Esophagus squamous epithelium (tissue), 5 donors: Measurements from ENCODE around the gene TAF4B. TPM values are rescaled to one million over a fixed set of nuclear protein-coding genes. Genes with fewer than 3 reads are reported as not detected.
A peak's percentile ranks its signal among the peaks of the same experiment; 100 is the strongest.

Experiments
- DNase-seq: peaks from one replicate; lab custom pipeline; 2025; lab: John Stamatoyannopoulos, UW
- H3K27ac ChIP-seq, 4 donors: fragments of 200-600 bp; sonication (generic); one replicate each; pipeline ENCODE4 v1.5.1; 2016 to 2019; ENCODE audit warnings: mild to moderate bottlenecking in 1 of 4
- H3K27me3 ChIP-seq, 4 donors: fragments of 200-600 bp; sonication (generic); 1 replicate in 3 of 4; 2 replicates in 1 of 4; pipeline versions ENCODE4 v1.5.1 to v1.6.0; 2017 to 2021; ENCODE audit warnings: antibody characterized with exemption in 1 of 4
- H3K36me3 ChIP-seq, 3 donors: fragments of 200-600 bp; sonication (generic); one replicate each; pipeline ENCODE4 v1.5.1; 2016 to 2019
- H3K4me1 ChIP-seq, 3 donors: fragments of 200-600 bp; sonication (generic); one replicate each; pipeline ENCODE4 v1.5.1; 2017 to 2019
- H3K4me3 ChIP-seq, 4 donors: fragments of 200-600 bp; sonication (generic); 1 replicate in 3 of 4; 2 replicates in 1 of 4; pipeline ENCODE4 v1.5.1; 2016 to 2019; ENCODE audit warnings: mild to moderate bottlenecking in 2 of 4, moderate library complexity in 1 of 4
- H3K9me3 ChIP-seq, 3 donors: fragments of 200-600 bp; sonication (generic); one replicate each; pipeline ENCODE4 v1.5.1; 2016 to 2019
- POLR2A ChIP-seq, 4 donors: fragments of 450-650 bp; IDR thresholded peaks; one replicate each; pipeline ENCODE4 v1.6.1; 2017; ENCODE audit warnings: antibody characterized with exemption in 4 of 4, mild to moderate bottlenecking in 4 of 4, moderate library complexity in 3 of 4
- WGBS, 2 donors: methylation state at CpG; one replicate each; pipeline ENCODE4 v1.1.5; 2018; 5-methylcytosine and 5-hydroxymethylcytosine counted together
- intact Hi-C: fragments of 100-400 bp; cut with DNase I; formaldehyde crosslinking; loops from one replicate; pipeline ENCODE4 v1.15.0; 2022
- total RNA-seq, 4 donors: library from RNA; depleted of rRNA; stranded (reverse); fragments of >200 nt; gene quantifications; one replicate each; pipeline ENCODE4 v1.1.0, GENCODE V29; 2016
- TF ChIP-seq, protein P1 (sequence below), 6 experiments: fragments of 450-650 bp in 4 of 6; fragments of 200-600 bp in 2 of 6; sonication (generic) in 2 of 6; IDR thresholded peaks; one replicate each; pipeline ENCODE4 v1.5.1; 2016 to 2019; ENCODE audit warnings: antibody characterized with exemption in 6 of 6, mild to moderate bottlenecking in 4 of 6, moderate library complexity in 4 of 6
- donor health status: DM: yes; HTN: yes; CAD: no.

TAF4B gene
- total RNA-seq, 4 donors from 2014 or later, result 5.9 to 20.2 (median 7.0) TPM

DNA sequence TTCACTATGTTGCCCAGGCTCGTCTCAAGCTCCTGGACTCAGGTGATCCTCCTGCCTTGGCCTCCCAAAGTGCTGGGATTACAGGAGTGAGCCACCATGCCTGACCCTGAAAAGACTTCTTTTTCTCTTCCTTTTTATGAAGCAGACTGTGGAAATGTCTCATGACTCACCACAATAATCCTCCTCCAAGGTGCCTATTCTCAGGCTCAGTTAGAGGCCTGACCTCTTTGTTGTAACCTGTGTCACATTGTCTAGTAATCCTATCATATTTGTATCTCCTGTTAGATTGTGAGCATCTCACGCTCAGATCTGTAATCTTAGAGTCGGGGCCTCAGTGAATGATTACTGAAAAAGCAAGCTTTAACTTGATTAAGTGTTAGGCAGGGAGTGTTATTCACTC lies 18.3 kb upstream of the TAF4B start:
- Histone ChIP-seq H3K4me3 (no peak overlapping the region), H3K4me1 (peaks cover 0 to 5% (median 0%) of the 10 kb centered on the region in 3 donors), H3K36me3 (no peaks in the 10 kb centered on the region), H3K27ac (peak overlapping the region in 1 of 4 donors; percentile 50), H3K9me3 (no peaks in the 10 kb centered on the region), H3K27me3 (no peaks in the 10 kb centered on the region)
- DNase-seq, result no peak
- no peak for TF ChIP-seq POLR2A (IDR thresholded peaks at IDR 0.05)
- TF ChIP-seq, protein P1, sequence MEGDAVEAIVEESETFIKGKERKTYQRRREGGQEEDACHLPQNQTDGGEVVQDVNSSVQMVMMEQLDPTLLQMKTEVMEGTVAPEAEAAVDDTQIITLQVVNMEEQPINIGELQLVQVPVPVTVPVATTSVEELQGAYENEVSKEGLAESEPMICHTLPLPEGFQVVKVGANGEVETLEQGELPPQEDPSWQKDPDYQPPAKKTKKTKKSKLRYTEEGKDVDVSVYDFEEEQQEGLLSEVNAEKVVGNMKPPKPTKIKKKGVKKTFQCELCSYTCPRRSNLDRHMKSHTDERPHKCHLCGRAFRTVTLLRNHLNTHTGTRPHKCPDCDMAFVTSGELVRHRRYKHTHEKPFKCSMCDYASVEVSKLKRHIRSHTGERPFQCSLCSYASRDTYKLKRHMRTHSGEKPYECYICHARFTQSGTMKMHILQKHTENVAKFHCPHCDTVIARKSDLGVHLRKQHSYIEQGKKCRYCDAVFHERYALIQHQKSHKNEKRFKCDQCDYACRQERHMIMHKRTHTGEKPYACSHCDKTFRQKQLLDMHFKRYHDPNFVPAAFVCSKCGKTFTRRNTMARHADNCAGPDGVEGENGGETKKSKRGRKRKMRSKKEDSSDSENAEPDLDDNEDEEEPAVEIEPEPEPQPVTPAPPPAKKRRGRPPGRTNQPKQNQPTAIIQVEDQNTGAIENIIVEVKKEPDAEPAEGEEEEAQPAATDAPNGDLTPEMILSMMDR (IDR thresholded peaks at IDR 0.05), result no peak
- WGBS, 2 donors, result 25 to 60% methylated on average over 3 of the region's 3 CpGs
- intact Hi-C loops, result no loop called here

DNA sequence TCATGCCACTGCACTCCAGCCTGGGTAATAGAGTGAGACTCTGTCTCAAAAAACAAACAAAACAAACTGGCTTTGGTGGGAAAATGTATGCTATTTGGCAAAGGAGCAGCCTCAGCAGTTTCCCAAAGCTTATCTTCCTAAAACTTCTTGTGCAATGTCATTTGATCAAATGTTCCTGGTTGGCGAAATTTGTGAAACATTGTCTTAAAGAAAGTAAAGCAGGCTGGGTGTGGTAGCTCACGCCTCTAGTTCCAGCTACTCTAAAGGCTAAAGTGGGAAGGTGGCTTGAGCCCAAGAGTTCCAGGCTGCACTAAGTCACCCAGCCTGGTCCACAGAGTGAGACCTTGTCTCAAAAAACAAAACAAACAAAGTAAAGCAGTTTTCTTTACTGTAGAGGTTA lies 17.3 kb upstream of the TAF4B start:
- no peaks in the 10 kb centered on the region for H3K36me3 ChIP-seq
- no peak for DNase-seq
- peak overlapping the region in 1 of 4 donors; percentile 50 for H3K27ac ChIP-seq
- H3K4me1 ChIP-seq, result peaks cover 0 to 5% (median 0%) of the 10 kb centered on the region in 3 donors
- no peaks in the 10 kb centered on the region for H3K27me3 ChIP-seq
- intact Hi-C loops, result no loop called here
- WGBS, 2 donors, result 55 to 81% methylated on average over 2 of the region's 2 CpGs
- no peak overlapping the region for H3K4me3 ChIP-seq
- H3K9me3 ChIP-seq, result no peaks in the 10 kb centered on the region
- no peak for TF ChIP-seq POLR2A (IDR thresholded peaks at IDR 0.05)
- TF ChIP-seq, protein P1 (IDR thresholded peaks at IDR 0.05), result no peak

DNA sequence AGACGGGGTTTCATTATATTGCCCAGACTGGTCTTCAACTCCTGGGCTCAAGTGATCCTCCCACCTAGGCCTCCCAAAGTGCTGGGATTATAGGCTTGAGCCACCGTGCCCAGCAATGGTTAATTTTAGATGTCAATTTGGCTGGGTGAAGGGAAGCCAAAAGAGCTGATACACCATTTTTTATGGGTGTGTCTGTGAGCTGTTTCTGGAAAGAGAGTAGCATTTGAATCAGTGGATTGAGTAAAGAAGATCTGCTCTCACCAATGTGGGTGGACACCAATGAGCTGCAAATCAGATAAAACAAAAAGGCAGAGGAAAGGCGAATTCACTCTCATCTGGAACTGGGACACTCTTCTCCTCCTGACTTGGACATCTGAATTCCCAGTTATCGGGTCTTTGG lies 16.1 kb upstream of the TAF4B start:
- peaks cover 0 to 5% (median 0%) of the 10 kb centered on the region in 3 donors for H3K4me1 ChIP-seq
- intact Hi-C loops, result no loop called here
- no peak overlapping the region for H3K27ac ChIP-seq
- DNase-seq, result no peak
- H3K9me3 ChIP-seq, result no peaks in the 10 kb centered on the region
- H3K36me3 ChIP-seq, result no peaks in the 10 kb centered on the region
- H3K27me3 ChIP-seq, result no peaks in the 10 kb centered on the region
- 71 to 91% methylated on average over 3 to 4 of the region's 4 CpGs for WGBS, 2 donors
- H3K4me3 ChIP-seq, result no peak overlapping the region
- TF ChIP-seq, protein P1 (IDR thresholded peaks at IDR 0.05), result no peak
- TF ChIP-seq POLR2A (IDR thresholded peaks at IDR 0.05), result no peak

DNA sequence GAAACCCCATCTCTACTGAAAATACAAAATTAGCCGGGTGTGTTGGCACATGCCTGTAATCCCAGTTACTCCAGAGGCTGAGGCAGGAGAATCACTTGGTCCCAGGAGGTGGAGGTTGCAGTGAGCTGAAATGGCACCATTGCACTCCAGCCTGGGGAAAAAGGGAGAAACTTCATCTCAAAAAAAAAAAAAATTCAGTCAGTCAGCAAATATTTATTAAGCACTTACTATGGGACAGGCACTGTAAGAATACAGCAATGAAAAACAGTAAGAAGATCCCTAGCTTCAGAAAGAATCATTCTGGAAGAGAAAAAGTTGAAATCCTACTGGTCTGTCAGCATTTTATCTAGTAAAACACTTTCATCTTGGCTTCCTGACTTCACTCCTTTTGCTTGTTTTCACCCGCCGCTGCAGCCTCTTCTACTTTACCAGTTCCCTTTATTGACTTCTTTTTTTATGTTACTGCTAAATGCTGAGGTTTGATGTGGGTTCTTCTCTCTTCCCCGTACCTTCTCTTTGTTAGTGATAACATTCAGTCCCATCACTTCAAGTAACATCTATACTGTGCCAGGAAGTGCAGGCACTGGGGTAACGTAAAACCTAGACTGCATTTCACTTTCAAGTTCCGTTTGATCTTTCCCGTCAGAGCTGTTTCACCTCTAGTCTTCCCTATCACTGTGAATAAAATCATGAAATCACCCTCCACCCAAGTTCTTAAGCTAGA lies 10.8 kb upstream of the TAF4B start:
- intact Hi-C loops, result no loop called here
- Histone ChIP-seq H3K4me1 (no peaks in the 10 kb centered on the region), H3K27ac (no peak overlapping the region), H3K4me3 (no peak overlapping the region), H3K27me3 (no peaks in the 10 kb centered on the region), H3K9me3 (no peaks in the 10 kb centered on the region), H3K36me3 (no peaks in the 10 kb centered on the region)
- TF ChIP-seq POLR2A (IDR thresholded peaks at IDR 0.05), result no peak
- TF ChIP-seq, protein P1 (IDR thresholded peaks at IDR 0.05), result no peak
- DNase-seq, result no peak
- 61 to 63% methylated on average over 7 of the region's 7 CpGs for WGBS, 2 donors

DNA sequence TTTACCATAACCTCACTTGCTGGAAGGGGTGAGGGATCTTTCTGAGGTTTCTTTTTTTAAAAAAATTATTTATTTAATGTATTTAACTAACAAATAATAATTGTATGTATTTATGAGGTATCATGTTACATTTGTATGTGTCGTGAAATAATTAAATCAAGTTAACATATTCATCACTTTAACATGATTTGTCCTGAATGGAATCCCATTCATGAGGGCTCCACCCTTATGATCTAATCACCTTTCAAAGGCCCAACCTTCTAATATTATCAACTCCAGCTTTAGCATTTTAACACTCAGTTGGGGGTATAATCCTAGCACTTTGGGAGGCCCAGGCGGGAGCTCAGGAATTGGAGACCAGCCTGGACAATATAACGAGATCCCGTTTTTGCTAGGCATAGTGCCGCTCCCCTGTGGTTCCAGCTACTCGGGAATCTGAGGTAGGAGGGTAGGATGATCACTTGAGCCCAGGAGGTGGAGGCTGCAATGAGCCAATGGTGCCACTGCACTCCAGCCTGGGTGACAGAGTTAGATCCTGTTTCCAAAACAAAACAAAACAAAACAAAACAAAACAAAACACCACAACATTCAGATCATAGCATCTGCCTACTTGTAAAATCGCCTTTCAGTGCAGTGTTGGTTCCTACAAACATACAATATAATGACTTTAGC lies 1.1 kb upstream of the TAF4B start:
- peaks cover 3 to 42% (median 12%) of the 10 kb centered on the region in 3 donors for H3K4me1 ChIP-seq
- H3K9me3 ChIP-seq, result no peaks in the 10 kb centered on the region
- intact Hi-C loops, result no loop called here
- no peaks in the 10 kb centered on the region for H3K36me3 ChIP-seq
- H3K27ac ChIP-seq, result no peak overlapping the region
- WGBS, 2 donors, result 73 to 81% methylated on average over 5 to 7 of the region's 7 CpGs
- H3K4me3 ChIP-seq, result no peak overlapping the region
- TF ChIP-seq, protein P1 (IDR thresholded peaks at IDR 0.05), result no peak
- no peak for TF ChIP-seq POLR2A (IDR thresholded peaks at IDR 0.05)
- H3K27me3 ChIP-seq, result peaks cover 0 to 4% (median 0%) of the 10 kb centered on the region in 4 donors
- no peak for DNase-seq
